Measurements from ENCODE around the gene SEL1L.
"Not testable (repeated sequence)": the region's sequence is repeated elsewhere in the genome, so short reads cannot be mapped to it uniquely, and the experiment has no call there.

Gene SEL1L

GRCh38 chr14:81450976-81451375 lies 82.7 kb downstream of the SEL1L start:
- in situ Hi-C loops (cut with MboI; ENCODE audit: low sequenced_read_pairs) = loop anchor here (25.0 kb wide), 1 partner anchor 189 kb away; no protein-coding TSS in a partner anchor

- in situ Hi-C loops (cut with MboI; ENCODE audit: low sequenced_read_pairs) = loop anchor here (25.0 kb wide), 1 partner anchor 188 kb away; no protein-coding TSS in a partner anchor
These were observed 83.5 kb downstream of the SEL1L start for GRCh38 chr14:81450100-81450531.

DNA sequence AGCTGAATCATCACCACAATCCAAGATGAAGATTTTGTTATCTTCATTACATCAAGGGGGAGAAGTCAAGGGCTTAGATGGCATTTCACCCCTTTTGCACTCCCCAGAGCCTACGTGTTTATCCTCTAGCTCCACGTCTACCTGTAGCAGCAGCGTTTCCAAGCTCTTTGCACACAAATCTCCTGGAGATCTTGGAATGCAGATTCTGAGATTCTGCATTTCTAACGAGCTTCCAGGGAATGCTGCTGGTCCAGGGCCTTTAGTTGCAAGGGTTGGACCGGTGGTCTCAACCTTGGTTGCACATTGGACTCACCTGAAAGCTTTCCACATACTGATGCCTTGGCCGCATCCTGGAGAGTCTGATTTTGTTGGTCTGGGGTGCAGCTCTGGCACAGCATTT lies 84.1 kb downstream of the SEL1L start:
- in situ Hi-C loops (cut with MboI; ENCODE audit: low sequenced_read_pairs) = no loop called here

DNA sequence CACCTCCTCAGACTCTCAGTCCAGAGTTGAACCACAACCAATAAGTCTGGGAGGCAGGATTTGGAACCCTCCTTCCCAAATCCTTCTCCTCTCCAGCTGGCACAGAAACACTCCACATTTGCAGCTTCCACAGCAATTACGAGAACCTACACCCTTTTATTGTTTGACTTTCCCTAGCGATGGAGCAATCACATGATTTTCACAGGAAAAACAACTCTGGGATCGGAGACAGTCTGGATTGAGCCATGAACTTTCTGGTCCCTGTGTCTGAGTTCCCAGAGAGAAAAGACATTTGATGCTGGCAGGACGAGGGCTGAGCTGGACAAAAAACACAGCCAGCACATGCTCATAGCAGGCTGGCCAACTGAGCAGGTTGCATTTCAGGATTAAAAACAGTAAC lies 84.5 kb downstream of the SEL1L start:
- in situ Hi-C loops (cut with MboI; ENCODE audit: low sequenced_read_pairs) = no loop called here

- in situ Hi-C loops (cut with MboI; ENCODE audit: low sequenced_read_pairs) = no loop called here
These were observed 86.5 kb downstream of the SEL1L start for GRCh38 chr14:81447021-81447764.

- in situ Hi-C loops (cut with MboI; ENCODE audit: low sequenced_read_pairs) = no loop called here
These were observed 87.2 kb downstream of the SEL1L start for GRCh38 chr14:81446279-81447007.

- in situ Hi-C loops (cut with MboI; ENCODE audit: low sequenced_read_pairs) = no loop called here
These were observed 92.0 kb downstream of the SEL1L start for GRCh38 chr14:81441626-81442134.

DNA sequence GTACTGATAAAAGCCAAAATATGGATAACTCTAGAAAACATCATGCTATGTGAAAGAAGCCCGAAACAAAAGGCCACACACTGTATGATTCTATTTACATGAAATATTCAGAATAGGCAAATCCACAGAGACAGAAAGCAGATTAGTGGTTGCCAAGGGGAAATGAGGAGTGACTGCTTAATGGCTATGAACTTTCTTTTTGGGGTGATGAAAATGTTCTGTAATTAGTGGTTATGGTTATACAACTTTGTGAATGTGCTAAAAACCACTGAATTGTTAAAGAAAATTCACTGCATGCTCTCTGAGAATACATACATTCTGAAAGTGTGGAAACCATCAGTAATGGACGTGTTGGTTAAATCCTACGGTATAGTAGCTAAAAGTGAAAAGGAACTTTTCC lies 93.6 kb downstream of the SEL1L start:
- in situ Hi-C loops (cut with MboI; ENCODE audit: low sequenced_read_pairs) = no loop called here

- in situ Hi-C loops (cut with MboI; ENCODE audit: low sequenced_read_pairs) = no loop called here
These were observed 96.4 kb downstream of the SEL1L start for GRCh38 chr14:81437244-81437643.

DNA sequence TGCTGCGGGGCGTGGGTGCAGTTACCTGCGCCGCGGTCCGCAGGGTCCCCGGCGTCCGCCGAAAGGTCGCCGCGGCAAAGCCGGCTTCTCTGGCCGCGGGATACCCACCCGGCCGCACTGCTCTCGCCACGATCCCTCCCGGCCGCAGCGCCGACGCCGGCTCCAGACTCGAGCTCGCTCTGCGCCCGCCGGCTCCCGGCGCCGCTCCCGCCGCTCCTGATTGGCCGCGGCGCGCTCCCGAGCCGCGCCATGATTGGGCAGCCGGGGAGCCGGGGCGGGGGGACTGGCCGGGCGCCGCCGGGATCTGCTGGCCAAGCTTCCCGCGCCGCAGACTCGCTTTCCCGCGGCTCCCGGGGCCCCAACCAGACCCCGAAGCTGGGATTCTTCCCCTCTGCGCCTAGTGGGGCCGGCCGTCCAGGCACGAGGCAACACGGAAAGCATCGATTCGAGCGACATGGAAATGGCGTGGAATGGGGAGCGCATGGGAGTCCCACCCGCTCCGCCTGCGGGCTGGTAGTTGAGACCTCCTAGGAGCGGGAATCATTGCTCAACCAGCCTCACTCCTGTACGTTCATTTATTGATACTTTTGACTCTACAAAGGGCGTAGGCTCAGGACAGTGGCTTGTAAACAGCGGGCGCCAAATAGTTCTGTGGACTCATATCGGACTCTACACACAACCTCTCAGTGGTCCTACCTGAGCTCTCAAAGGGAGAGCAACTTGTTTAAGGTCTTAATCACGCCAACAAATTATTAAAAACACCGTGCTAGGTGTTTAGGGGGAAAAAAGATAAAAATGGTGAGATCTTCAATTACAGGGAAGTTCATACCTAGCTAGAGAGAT lies 97.1 kb downstream of the SEL1L start:
- in situ Hi-C loops (cut with MboI; ENCODE audit: low sequenced_read_pairs) = no loop called here

GRCh38 chr14:81435391-81436295 lies 98.0 kb downstream of the SEL1L start:
- in situ Hi-C loops (cut with MboI; ENCODE audit: low sequenced_read_pairs) = no loop called here

DNA sequence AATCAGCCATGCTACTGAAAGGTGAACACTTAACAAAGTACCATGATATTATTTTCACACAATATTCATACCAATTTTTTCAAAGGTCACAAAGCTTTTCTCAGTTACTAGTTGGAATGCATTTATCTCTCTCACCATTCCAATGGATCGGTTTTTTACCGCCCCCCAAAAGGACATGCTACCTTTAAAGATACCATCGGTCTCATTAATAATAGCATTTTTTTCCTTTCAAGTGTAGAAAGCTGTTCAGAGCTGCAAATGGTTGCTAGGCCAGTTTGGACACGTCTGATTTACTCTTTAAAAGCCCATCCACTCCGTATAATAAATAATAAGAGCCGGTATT lies 98.6 kb downstream of the SEL1L start:
- in situ Hi-C loops (cut with MboI; ENCODE audit: low sequenced_read_pairs) = no loop called here

DNA sequence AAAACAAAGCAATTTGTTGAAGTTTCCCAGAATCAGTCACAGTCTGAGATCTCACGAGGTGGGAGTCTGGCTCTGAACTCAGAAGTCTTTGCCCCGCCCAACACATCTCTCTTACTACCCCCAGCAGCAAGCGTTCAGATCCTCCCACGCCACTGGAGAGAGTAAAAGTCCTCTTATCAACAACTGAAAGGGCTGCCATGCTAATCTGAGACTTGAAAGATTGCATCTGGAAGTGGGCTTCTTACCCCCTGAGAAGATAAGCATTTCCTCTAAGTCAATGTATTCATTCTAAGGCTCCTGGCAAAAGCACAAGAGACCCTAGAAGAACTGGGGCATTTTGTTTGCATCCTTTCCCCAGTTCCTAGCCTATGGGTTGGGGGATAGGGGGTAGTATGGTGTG lies 99.4 kb downstream of the SEL1L start:
- in situ Hi-C loops (cut with MboI; ENCODE audit: low sequenced_read_pairs) = no loop called here

DNA sequence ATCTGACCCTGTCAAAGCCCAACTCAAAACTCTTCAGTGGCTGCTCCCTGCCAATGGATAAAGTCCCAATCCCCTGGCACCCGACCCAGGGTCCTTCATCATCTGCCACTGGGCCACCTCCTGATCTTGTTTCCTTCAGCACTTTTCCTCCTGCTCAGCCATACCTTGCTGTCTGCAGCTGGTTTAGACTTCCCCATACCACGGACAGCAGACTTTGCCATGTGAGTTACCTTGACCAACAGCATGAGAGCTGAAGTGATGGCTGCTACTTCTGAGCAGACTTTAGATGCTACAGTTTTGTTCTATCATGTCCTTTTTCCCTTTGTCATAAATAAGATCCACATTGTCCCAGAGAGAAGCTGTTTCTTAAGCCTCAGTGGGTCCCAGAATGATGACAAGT lies 100.3 kb downstream of the SEL1L start:
- in situ Hi-C loops (cut with MboI; ENCODE audit: low sequenced_read_pairs) = no loop called here

GRCh38 chr14:81432219-81432661 lies 101.4 kb downstream of the SEL1L start:
- in situ Hi-C loops (cut with MboI; ENCODE audit: low sequenced_read_pairs) = no loop called here

- in situ Hi-C loops (cut with MboI; ENCODE audit: low sequenced_read_pairs) = no loop called here
These were observed 103.4 kb downstream of the SEL1L start for GRCh38 chr14:81430235-81430634.

DNA sequence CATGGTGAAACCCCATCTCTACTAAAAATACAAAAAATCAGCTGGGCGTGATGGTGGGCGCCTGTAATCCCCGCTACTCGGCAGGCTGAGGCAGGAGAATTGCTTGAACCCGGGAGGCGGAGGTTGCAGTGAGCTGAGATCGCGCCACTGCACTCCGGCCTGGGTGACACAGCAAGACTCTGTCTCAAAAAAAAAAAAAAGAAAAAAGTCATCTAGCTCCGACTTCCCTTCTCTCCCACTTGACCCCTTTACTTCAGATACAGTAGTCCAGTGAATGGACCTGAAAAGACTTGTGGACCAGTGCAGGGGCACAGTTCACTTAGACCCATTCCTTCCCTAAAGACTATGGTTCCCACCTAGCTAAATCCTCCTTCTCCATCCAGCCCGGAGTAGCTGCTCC lies 103.9 kb downstream of the SEL1L start:
- in situ Hi-C loops (cut with MboI; ENCODE audit: low sequenced_read_pairs) = not testable (repeated sequence)

DNA sequence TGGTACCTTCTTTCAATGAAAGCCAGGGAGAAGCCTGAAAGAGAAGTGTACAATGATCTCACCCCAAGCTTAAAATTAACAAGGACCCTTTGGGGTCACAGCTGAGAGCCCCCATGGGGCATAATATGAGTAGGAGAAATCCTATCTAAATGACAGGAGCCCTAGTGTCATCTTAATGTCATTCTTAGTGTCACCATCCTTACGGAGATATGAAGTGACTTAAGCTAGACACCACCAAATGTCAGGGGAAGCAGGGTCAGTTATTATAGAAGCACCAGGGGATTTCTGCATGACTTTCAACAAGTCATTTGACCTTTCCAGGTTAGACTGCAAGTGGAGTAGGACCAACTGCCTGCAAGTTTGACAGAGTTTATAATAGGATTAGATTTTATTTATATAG lies 104.6 kb downstream of the SEL1L start:
- in situ Hi-C loops (cut with MboI; ENCODE audit: low sequenced_read_pairs) = no loop called here

DNA sequence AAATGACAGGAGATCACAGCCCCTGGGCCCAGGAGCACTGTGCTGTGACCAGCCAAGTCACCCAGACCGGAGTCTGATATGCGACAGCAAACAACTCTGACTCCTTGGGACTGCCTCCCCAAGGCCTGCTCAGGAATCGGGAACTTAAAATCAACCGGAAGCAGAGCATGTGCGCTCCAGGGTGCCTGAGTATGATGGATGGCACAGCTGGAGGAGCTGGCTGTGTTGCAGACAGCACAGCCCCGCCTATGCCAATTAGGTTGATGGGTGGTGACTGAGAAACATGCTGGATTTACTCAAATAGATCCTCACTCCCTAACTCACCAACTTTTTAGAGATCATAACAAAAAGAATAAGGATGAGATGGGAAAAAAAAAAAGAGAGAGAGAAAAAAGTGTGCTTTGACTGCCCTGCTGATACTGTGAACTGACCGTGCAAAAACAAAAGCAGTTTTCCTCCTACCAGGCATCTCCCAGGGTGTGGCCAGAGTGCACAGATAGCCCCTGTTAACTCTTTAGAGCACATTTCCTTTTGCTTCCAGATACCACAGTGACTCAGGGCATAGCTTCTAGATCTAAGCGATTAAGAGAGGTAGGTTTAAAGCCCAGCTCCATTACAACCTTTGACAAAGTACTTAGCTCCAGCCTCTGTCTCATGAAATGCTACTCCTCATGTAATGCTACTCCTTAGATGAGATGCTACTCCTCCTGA lies 106.2 kb downstream of the SEL1L start:
- in situ Hi-C loops (cut with MboI; ENCODE audit: low sequenced_read_pairs) = no loop called here

DNA sequence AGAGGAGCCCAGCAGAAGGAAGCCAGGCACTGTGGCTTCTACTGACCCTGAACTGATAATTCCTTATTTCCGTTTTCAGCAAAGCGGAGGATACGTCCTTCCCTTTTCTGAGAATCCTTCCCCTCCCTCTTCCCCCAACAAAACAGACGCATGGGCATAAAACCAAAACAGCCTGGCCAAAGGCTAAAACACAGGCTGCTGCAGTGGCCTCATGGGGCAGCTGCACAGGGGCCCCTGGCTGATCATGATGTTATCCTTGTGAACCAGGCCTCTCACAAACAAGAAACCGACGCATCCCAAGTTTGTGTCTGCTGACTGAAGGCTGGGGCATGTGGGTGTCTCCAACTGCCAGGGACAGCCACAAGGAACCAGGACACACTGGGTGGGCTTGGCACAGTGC lies 110.1 kb downstream of the SEL1L start:
- in situ Hi-C loops (cut with MboI; ENCODE audit: low sequenced_read_pairs) = no loop called here

All from HL-60/S4 treated with phorbol 12-myristate 13-acetate at 8.2 ng/mL for 4 days and 3 days (cell line).